Stimulated activated CD8-positive, alpha-beta memory T cell treated with anti-CD3 and anti-CD28 coated beads, Interleukin-15, amount 100 ng/mL, for 4 hours (primary cell): ENCODE data around the gene DTL.

ENCODE experiments used
- DNase-seq, 2 donors: peaks; one replicate each; pipeline ENCODE4 v3.0.0-alpha.2; 2020; ENCODE audit warnings: low read depth in 2 of 2

Gene DTL

GRCh38 chr1:212035835-212036605, 472 bp downstream of the DTL start:
- no peak for DNase-seq

- DNase-seq, result no peak
Measured at GRCh38 chr1:212037900-212038299, 2.4 kb downstream of the DTL start.

GRCh38 chr1:212039622-212040021, 4.1 kb downstream of the DTL start:
- no peak for DNase-seq

- DNase-seq, result no peak
Measured at GRCh38 chr1:212040629-212041412, 5.3 kb downstream of the DTL start.

- no peak for DNase-seq
Measured at GRCh38 chr1:212042436-212042835, 6.9 kb downstream of the DTL start.

GRCh38 chr1:212044851-212045250, 9.3 kb downstream of the DTL start:
- no peak for DNase-seq

GRCh38 chr1:212045981-212046380, 10.4 kb downstream of the DTL start:
- DNase-seq, result no peak

GRCh38 chr1:212053993-212054392, 18.4 kb downstream of the DTL start:
- no peak for DNase-seq

- DNase-seq, result no peak
Measured at GRCh38 chr1:212055333-212055732, 19.8 kb downstream of the DTL start.

GRCh38 chr1:212060632-212061472, 25.3 kb downstream of the DTL start:
- no peak for DNase-seq

GRCh38 chr1:212062832-212063438, 27.4 kb downstream of the DTL start:
- DNase-seq, result no peak

- DNase-seq, result no peak
Measured at GRCh38 chr1:212067787-212068186, 32.2 kb downstream of the DTL start.

GRCh38 chr1:212070720-212071302, 35.3 kb downstream of the DTL start:
- no peak for DNase-seq

GRCh38 chr1:212072047-212072446, 36.5 kb downstream of the DTL start:
- DNase-seq, result no peak

- DNase-seq, result no peak
Measured at GRCh38 chr1:212073490-212073889, 37.9 kb downstream of the DTL start.

GRCh38 chr1:212074313-212074712, 38.8 kb downstream of the DTL start:
- no peak for DNase-seq

- no peak for DNase-seq
Measured at GRCh38 chr1:212074856-212075255, 39.3 kb downstream of the DTL start.

GRCh38 chr1:212077028-212077427, 41.5 kb downstream of the DTL start:
- no peak for DNase-seq

- DNase-seq, result no peak
Measured at GRCh38 chr1:212078826-212079225, 43.3 kb downstream of the DTL start.

- no peak for DNase-seq
Measured at GRCh38 chr1:212082765-212083406, 47.3 kb downstream of the DTL start.

- no peak for DNase-seq
Measured at GRCh38 chr1:212089560-212090163, 54.1 kb downstream of the DTL start.
